DMS79 treated with DMSO at 0.1 percent for 48 hours (cell line): ENCODE data around the gene RTRAF.
A peak's percentile ranks its signal among the peaks of the same experiment; 100 is the strongest.

ENCODE experiments used
- DNase-seq: peaks from one replicate; lab custom pipeline; 2025; lab: John Stamatoyannopoulos, UW

RTRAF gene

GRCh38 chr14:52020866-52021717 is 31.7 kb downstream of the RTRAF start:
- DNase-seq, result no peak

- no peak for DNase-seq
These were observed 32.7 kb downstream of the RTRAF start for GRCh38 chr14:52021957-52022600.

- DNase-seq, result no peak
These were observed 34.2 kb downstream of the RTRAF start for GRCh38 chr14:52023518-52023917.

- no peak for DNase-seq
These were observed 36.0 kb downstream of the RTRAF start for GRCh38 chr14:52025310-52025709.

- DNase-seq, result no peak
These were observed 36.8 kb downstream of the RTRAF start for GRCh38 chr14:52026017-52026660.

- DNase-seq, result no peak
These were observed 37.6 kb downstream of the RTRAF start for GRCh38 chr14:52026901-52027300.

GRCh38 chr14:52029881-52030280 is 40.5 kb downstream of the RTRAF start:
- DNase-seq, result no peak

GRCh38 chr14:52031781-52032180 is 42.4 kb downstream of the RTRAF start:
- DNase-seq, result no peak

GRCh38 chr14:52032204-52032801 is 43.0 kb downstream of the RTRAF start:
- DNase-seq, result no peak

- peak; percentile 22 for DNase-seq
These were observed 43.8 kb downstream of the RTRAF start for GRCh38 chr14:52033101-52033642.

GRCh38 chr14:52039124-52039815 is 49.9 kb downstream of the RTRAF start:
- DNase-seq, result no peak

GRCh38 chr14:52040598-52040997 is 51.3 kb downstream of the RTRAF start:
- no peak for DNase-seq

GRCh38 chr14:52042371-52043289 is 53.3 kb downstream of the RTRAF start:
- no peak for DNase-seq

- no peak for DNase-seq
These were observed 54.3 kb downstream of the RTRAF start for GRCh38 chr14:52043690-52044089.

GRCh38 chr14:52044791-52045522 is 55.6 kb downstream of the RTRAF start:
- no peak for DNase-seq

- DNase-seq, result no peak
These were observed 57.1 kb downstream of the RTRAF start for GRCh38 chr14:52046376-52046917.

GRCh38 chr14:52048116-52048515 is 58.8 kb downstream of the RTRAF start:
- no peak for DNase-seq

GRCh38 chr14:52048641-52049204 is 59.4 kb downstream of the RTRAF start:
- DNase-seq, result peak; percentile 25

- no peak for DNase-seq
These were observed 59.9 kb downstream of the RTRAF start for GRCh38 chr14:52049271-52049670.
